GM12878 (cell line): ENCODE data around the gene NUP205. TPM values are rescaled to one million over a fixed set of nuclear protein-coding genes. Genes with fewer than 3 reads are reported as not detected.

Experiments used
- ATAC-seq: fragments of 200-7000 bp; cut with Tn5 transposase; 3 replicates; pipeline ENCODE4 v1.9.1; 2020; ENCODE audit warnings: mild to moderate bottlenecking, moderate library complexity
- BruUV-seq: library from RNA; stranded (reverse); fragments of 400-500 nt; replicated peaks from 2 replicates; lab custom pipeline; 2021; lab: Mats Ljungman, UMichigan
- CTCF ChIA-PET: fragments of 300-600 bp; sonication (Branson Sonifier 250); formaldehyde crosslinking; extraction: SDS; loops from one replicate; lab custom pipeline; 2021; ENCODE audit warnings: inconsistent platforms; lab: Yijun Ruan, JAX
- POLR2A ChIA-PET: fragments of 350-600 bp; formaldehyde crosslinking; extraction: SDS; loops from one replicate; lab custom pipeline; 2021; ENCODE audit warnings: inconsistent platforms; lab: Charles Lee
- RAD21 ChIA-PET: fragments of 300-600 bp; sonication (Branson Sonifier 250); formaldehyde crosslinking; loops from one replicate; lab custom pipeline; 2023; ENCODE audit warnings: antibody characterized with exemption; ENCODE audit not compliant: unreplicated experiment; lab: Charles Lee
- SMC1A ChIA-PET: fragments of 300-600 bp; sonication (Branson Sonifier 250); formaldehyde crosslinking; loops from one replicate; lab custom pipeline; 2023; ENCODE audit not compliant: unreplicated experiment, uncharacterized antibody; lab: Charles Lee
- DNase-seq: peaks from one replicate; pipeline ENCODE4 v3.0.0-alpha.2; 2011; ENCODE audit warnings: low read depth, low spot score
- FAIRE-seq: peaks from 3 replicates; lab custom pipeline; 2011; peaks lifted over from hg19 to GRCh38; lab: Jason Lieb, UNC
- H2AFZ ChIP-seq: 2 replicates; pipeline ENCODE4 v1.6.0; 2011; ENCODE audit warnings: low read depth, low read length, control low read depth; ENCODE audit not compliant: control insufficient read depth
- H3K27ac ChIP-seq: 2 replicates; pipeline ENCODE4 v1.5.1; 2011; ENCODE audit warnings: control low read depth; ENCODE audit not compliant: control insufficient read depth, insufficient read depth
- H3K27me3 ChIP-seq, 2 experiments: replicated peaks in 1 of 2; 2 replicates each; pipeline versions ENCODE4 v1.6.0 to v1.6.1; 2011; ENCODE audit warnings: low read length in 1 of 2; ENCODE audit not compliant: control insufficient read depth in 2 of 2, insufficient read depth in 2 of 2
- H3K36me3 ChIP-seq, 2 experiments: 2 replicates each; pipeline ENCODE4 v1.5.1; 2011; ENCODE audit warnings: low read length in 1 of 2; ENCODE audit not compliant: control insufficient read depth in 2 of 2, insufficient read depth in 2 of 2
- H3K4me1 ChIP-seq: 2 replicates; pipeline ENCODE4 v1.6.1; 2011; ENCODE audit warnings: mild to moderate bottlenecking, low read length, moderate library complexity, mixed read lengths; ENCODE audit not compliant: control insufficient read depth, insufficient read depth
- H3K4me2 ChIP-seq: 2 replicates; pipeline ENCODE4 v1.6.0; 2011; ENCODE audit warnings: control low read depth; ENCODE audit not compliant: control insufficient read depth, insufficient read depth
- H3K4me3 ChIP-seq: fragments of 200-600 bp; sonication (generic); 2 replicates; pipeline ENCODE4 v1.5.1; 2016
- H3K79me2 ChIP-seq: 2 replicates; pipeline ENCODE4 v1.6.0; 2011; ENCODE audit warnings: low read length; ENCODE audit not compliant: control insufficient read depth, insufficient read depth
- H3K9ac ChIP-seq: 2 replicates; pipeline ENCODE4 v1.8.0; 2011; ENCODE audit warnings: low read length, control low read depth, mixed read lengths; ENCODE audit not compliant: control insufficient read depth, insufficient read depth
- H3K9me3 ChIP-seq: replicated peaks from 3 replicates; pipeline ENCODE4 v1.5.1; 2011; ENCODE audit warnings: mild to moderate bottlenecking, low read length; ENCODE audit not compliant: control insufficient read depth, insufficient read depth
- H4K20me1 ChIP-seq: 2 replicates; pipeline ENCODE4 v1.6.0; 2011; ENCODE audit not compliant: control insufficient read depth, insufficient read depth
- IKZF2 ChIP-seq, 2 experiments: fragments of 450-650 bp; IDR thresholded peaks; 2 replicates each; pipeline ENCODE4 v1.6.1; 2017; ENCODE audit warnings: mild to moderate bottlenecking in 2 of 2, moderate library complexity in 2 of 2
- IRF4 ChIP-seq: IDR thresholded peaks from 2 replicates; pipeline ENCODE4 v1.6.1; 2011; ENCODE audit warnings: low read depth, low read length
- JUNB ChIP-seq: IDR thresholded peaks from 2 replicates; pipeline ENCODE4 v1.6.1; 2016; ENCODE audit warnings: antibody characterized with exemption, mild to moderate bottlenecking
- MEF2A ChIP-seq: IDR thresholded peaks from 2 replicates; pipeline ENCODE4 v1.6.1; 2011; ENCODE audit warnings: low read depth, mild to moderate bottlenecking, low read length, moderate library complexity; ENCODE audit not compliant: insufficient read depth
- MEF2B ChIP-seq: fragments of 450-650 bp; IDR thresholded peaks from 2 replicates; pipeline ENCODE4 v1.6.1; 2018; ENCODE audit warnings: mild to moderate bottlenecking, moderate library complexity; ENCODE audit not compliant: partially characterized antibody, poor library complexity, severe bottlenecking
- POLR2A ChIP-seq: IDR thresholded peaks from 2 replicates; pipeline ENCODE4 v1.6.1; 2011; ENCODE audit warnings: low read depth, mild to moderate bottlenecking, low read length
- POU2F2 ChIP-seq: IDR thresholded peaks from 3 replicates; pipeline ENCODE4 v1.6.1; 2011; ENCODE audit warnings: low read depth, mild to moderate bottlenecking, low read length, borderline replicate concordance
- RFX5 ChIP-seq: IDR thresholded peaks from 2 replicates; pipeline ENCODE4 v1.6.1; 2011; ENCODE audit warnings: low read depth, low read length, improper control_type of control experiment
- SUZ12 ChIP-seq: fragments of 200-600 bp; sonication (generic); IDR thresholded peaks from one replicate; pipeline ENCODE4 v1.6.1; 2018; ENCODE audit warnings: antibody characterized with exemption, mild to moderate bottlenecking; ENCODE audit not compliant: unreplicated experiment
- TAF1 ChIP-seq: IDR thresholded peaks from 2 replicates; pipeline ENCODE4 v1.6.1; 2011; ENCODE audit warnings: mild to moderate bottlenecking, low read depth, low read length, borderline replicate concordance
- ZNF622 ChIP-seq: fragments of 450-650 bp; IDR thresholded peaks from 2 replicates; pipeline ENCODE4 v1.6.1; 2017; ENCODE audit warnings: mild to moderate bottlenecking, inconsistent platforms
- WGBS: methylation state at CpG from one replicate; pipeline ENCODE4 v1.1.6; 2016; ENCODE audit warnings: low lambda C conversion rate; ENCODE audit not compliant: insufficient replicate concordance, insufficient coverage; ENCODE audit errors: missing lambda C conversion rate; 5-methylcytosine and 5-hydroxymethylcytosine counted together
- in situ Hi-C: fragments of 300-500 bp; cut with MboI; formaldehyde crosslinking; loops from 9 replicates; pipeline ENCODE4 v1.14.3; 2018; ENCODE audit warnings: mixed read lengths
- intact Hi-C: fragments of 100-400 bp; cut with micrococcal nuclease; formaldehyde crosslinking; loops from one replicate; pipeline ENCODE4 v1.14.2; 2022; ENCODE audit not compliant: unreplicated experiment
- polyA plus RNA-seq, 11 experiments: library from polyadenylated mRNA; depleted of rRNA in 4 of 11; unstranded in 6 of 11; stranded (reverse) in 5 of 11; fragments of >200 nt; fragmentation: Nextera tagmentation in 4 of 11; fragmentation: Illumina TruSeq in 1 of 11; extraction: Ambion mirVana in 4 of 11; extraction: Trizol in 1 of 11; gene quantifications; 1 replicate in 1 of 11; 2 replicates in 10 of 11; pipeline versions ENCODE4 v1.2.1 to v1.2.3, GENCODE V29; 2011 to 2016; ENCODE audit warnings: inconsistent platforms in 2 of 11, missing spikeins in 2 of 11, low read depth in 1 of 11
- total RNA-seq, 4 experiments: library from RNA; depleted of rRNA in 3 of 4; stranded (reverse); fragments of >200 nt in 3 of 4; fragmentation: Illumina TruSeq in 1 of 4; extraction: Trizol in 1 of 4; gene quantifications; 2 replicates each; pipeline versions ENCODE4 v1.2.1 to v1.2.3, GENCODE V29; 2013 to 2021
- TF ChIP-seq, protein P1 (sequence below): fragments of 150-350 bp; IDR thresholded peaks from 2 replicates; pipeline ENCODE4 v1.6.1; 2014; ENCODE audit warnings: mild to moderate bottlenecking, low read depth, low read length
- TF ChIP-seq, protein P2 (sequence below): fragments of 450-650 bp; IDR thresholded peaks from 2 replicates; pipeline ENCODE4 v1.6.1; 2018; ENCODE audit warnings: mild to moderate bottlenecking, low read depth, moderate library complexity; ENCODE audit not compliant: partially characterized antibody
- TF ChIP-seq, protein P3 (sequence below): IDR thresholded peaks from 2 replicates; pipeline ENCODE4 v1.6.1; 2012; ENCODE audit warnings: low read depth, low read length, improper control_type of control experiment
- TF ChIP-seq, protein P4 (sequence below): fragments of 450-650 bp; formaldehyde crosslinking; IDR thresholded peaks from 2 replicates; pipeline ENCODE4 v1.5.0; 2022; ENCODE audit warnings: mild to moderate bottlenecking, missing genetic modification characterization

NUP205 gene
- total and polyA plus RNA-seq, 10 of the 15 experiments (the other 5 are each of a cell fraction or from before 2014, with no cell fraction given), result 41.4 to 110 (median 85.9) TPM

DNA sequence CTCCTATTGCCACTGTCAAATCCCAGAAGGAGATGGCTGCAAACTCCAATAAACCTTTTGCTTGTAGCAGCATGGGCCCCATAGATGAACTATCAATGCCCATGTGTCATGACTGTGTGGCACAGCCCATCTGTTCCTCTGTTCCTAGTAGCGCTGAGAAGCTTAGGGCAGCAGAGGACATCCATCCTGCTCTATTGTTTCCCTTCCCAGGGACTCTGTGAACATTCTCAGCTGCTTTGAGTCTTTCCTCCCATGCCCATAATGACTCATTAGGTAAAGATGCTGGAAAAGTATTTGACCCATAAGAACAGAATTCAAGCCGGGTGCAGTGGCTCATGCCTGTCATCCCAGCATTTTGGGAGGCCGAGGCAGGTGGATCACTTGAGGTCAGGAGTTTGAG is 132.8 kb downstream of the NUP205 start (continued):
- TF ChIP-seq, protein P1, sequence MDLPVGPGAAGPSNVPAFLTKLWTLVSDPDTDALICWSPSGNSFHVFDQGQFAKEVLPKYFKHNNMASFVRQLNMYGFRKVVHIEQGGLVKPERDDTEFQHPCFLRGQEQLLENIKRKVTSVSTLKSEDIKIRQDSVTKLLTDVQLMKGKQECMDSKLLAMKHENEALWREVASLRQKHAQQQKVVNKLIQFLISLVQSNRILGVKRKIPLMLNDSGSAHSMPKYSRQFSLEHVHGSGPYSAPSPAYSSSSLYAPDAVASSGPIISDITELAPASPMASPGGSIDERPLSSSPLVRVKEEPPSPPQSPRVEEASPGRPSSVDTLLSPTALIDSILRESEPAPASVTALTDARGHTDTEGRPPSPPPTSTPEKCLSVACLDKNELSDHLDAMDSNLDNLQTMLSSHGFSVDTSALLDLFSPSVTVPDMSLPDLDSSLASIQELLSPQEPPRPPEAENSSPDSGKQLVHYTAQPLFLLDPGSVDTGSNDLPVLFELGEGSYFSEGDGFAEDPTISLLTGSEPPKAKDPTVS, result no peak
- TF ChIP-seq, protein P2, sequence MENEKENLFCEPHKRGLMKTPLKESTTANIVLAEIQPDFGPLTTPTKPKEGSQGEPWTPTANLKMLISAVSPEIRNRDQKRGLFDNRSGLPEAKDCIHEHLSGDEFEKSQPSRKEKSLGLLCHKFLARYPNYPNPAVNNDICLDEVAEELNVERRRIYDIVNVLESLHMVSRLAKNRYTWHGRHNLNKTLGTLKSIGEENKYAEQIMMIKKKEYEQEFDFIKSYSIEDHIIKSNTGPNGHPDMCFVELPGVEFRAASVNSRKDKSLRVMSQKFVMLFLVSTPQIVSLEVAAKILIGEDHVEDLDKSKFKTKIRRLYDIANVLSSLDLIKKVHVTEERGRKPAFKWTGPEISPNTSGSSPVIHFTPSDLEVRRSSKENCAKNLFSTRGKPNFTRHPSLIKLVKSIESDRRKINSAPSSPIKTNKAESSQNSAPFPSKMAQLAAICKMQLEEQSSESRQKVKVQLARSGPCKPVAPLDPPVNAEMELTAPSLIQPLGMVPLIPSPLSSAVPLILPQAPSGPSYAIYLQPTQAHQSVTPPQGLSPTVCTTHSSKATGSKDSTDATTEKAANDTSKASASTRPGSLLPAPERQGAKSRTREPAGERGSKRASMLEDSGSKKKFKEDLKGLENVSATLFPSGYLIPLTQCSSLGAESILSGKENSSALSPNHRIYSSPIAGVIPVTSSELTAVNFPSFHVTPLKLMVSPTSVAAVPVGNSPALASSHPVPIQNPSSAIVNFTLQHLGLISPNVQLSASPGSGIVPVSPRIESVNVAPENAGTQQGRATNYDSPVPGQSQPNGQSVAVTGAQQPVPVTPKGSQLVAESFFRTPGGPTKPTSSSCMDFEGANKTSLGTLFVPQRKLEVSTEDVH, result no peak
- no peak for TF ChIP-seq RFX5

DNA sequence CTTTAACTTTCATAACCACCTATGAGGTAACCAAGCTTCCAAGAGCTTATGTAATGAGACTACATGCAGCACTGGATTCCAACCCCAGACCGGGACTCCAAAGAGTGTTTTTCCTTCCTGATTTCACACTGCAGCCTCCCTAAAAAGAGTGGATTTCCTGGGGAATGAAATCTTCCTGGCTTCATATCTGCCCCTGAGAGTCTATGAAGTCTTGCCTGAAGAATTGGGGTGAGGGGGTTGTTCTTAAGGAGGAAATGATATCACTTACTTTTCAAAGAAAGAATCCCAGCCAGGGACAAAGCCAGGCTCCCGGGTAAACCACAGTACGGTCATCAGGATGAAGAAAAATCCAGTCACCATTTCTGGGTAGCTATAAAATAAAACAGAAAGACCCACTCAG is 134.3 kb downstream of the NUP205 start:
- no peaks in the 10 kb centered on the region for H3K27me3 ChIP-seq
- no TSS peak for BruUV-seq
- ChIA-PET RAD21 (no interaction called here), CTCF (interaction anchor here (1.3 kb wide), 1 partner anchor 19 kb away, joined by 3 read pairs; no protein-coding TSS in a partner anchor), POLR2A (no interaction called here), SMC1A (interaction anchor here (1.6 kb wide), 1 partner anchor 9 kb away, joined by 5 read pairs; no protein-coding TSS in a partner anchor)
- H4K20me1 ChIP-seq, result no peaks in the 10 kb centered on the region
- H3K9ac ChIP-seq, result no peak overlapping the region
- no peak overlapping the region for H3K4me2 ChIP-seq
- in situ Hi-C loops, result no loop called here
- H3K4me1 ChIP-seq, result no peaks in the 10 kb centered on the region
- no peak for ATAC-seq
- H3K4me3 ChIP-seq, result no peak overlapping the region
- intact Hi-C loops, result no loop called here
- DNase-seq, result no peak
- FAIRE-seq, result no peak
- no peaks in the 10 kb centered on the region for H3K79me2 ChIP-seq
- H3K36me3 ChIP-seq, result no peaks in the 10 kb centered on the region
- H2AFZ ChIP-seq, result no peak overlapping the region
- H3K27ac ChIP-seq, result no peak overlapping the region
- WGBS, result 70% methylated on average over 3 of the region's 3 CpGs
- no peaks in the 10 kb centered on the region for H3K9me3 ChIP-seq
- no peak for TF ChIP-seq IKZF2 (IDR thresholded peaks at IDR 0.05)
- no peak for TF ChIP-seq ZNF622
- no peak for TF ChIP-seq MEF2B
- TF ChIP-seq IRF4, result no peak
- no peak for TF ChIP-seq TAF1
- TF ChIP-seq POLR2A, result no peak
- no peak for TF ChIP-seq SUZ12
- TF ChIP-seq, protein P3, sequence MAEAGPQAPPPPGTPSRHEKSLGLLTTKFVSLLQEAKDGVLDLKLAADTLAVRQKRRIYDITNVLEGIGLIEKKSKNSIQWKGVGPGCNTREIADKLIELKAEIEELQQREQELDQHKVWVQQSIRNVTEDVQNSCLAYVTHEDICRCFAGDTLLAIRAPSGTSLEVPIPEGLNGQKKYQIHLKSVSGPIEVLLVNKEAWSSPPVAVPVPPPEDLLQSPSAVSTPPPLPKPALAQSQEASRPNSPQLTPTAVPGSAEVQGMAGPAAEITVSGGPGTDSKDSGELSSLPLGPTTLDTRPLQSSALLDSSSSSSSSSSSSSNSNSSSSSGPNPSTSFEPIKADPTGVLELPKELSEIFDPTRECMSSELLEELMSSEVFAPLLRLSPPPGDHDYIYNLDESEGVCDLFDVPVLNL, result no peak
- TF ChIP-seq MEF2A, result no peak
- TF ChIP-seq, protein P4, sequence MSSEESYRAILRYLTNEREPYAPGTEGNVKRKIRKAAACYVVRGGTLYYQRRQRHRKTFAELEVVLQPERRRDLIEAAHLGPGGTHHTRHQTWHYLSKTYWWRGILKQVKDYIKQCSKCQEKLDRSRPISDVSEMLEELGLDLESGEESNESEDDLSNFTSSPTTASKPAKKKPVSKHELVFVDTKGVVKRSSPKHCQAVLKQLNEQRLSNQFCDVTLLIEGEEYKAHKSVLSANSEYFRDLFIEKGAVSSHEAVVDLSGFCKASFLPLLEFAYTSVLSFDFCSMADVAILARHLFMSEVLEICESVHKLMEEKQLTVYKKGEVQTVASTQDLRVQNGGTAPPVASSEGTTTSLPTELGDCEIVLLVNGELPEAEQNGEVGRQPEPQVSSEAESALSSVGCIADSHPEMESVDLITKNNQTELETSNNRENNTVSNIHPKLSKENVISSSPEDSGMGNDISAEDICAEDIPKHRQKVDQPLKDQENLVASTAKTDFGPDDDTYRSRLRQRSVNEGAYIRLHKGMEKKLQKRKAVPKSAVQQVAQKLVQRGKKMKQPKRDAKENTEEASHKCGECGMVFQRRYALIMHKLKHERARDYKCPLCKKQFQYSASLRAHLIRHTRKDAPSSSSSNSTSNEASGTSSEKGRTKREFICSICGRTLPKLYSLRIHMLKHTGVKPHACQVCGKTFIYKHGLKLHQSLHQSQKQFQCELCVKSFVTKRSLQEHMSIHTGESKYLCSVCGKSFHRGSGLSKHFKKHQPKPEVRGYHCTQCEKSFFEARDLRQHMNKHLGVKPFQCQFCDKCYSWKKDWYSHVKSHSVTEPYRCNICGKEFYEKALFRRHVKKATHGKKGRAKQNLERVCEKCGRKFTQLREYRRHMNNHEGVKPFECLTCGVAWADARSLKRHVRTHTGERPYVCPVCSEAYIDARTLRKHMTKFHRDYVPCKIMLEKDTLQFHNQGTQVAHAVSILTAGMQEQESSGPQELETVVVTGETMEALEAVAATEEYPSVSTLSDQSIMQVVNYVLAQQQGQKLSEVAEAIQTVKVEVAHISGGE (CRISPR knock-in tag), result no peak
- no peak for TF ChIP-seq POU2F2
- TF ChIP-seq JUNB, result no peak
